ENCODE results near the gene HDAC9. TPM values are rescaled to one million over a fixed set of nuclear protein-coding genes. Genes with fewer than 3 reads are reported as not detected.

The HDAC9 gene
- total RNA-seq, 3 donors from 2014 or later (not counting 1 experiment from before 2014, with no cell fraction given), result 19.1 to 41.1 (median 24.1) TPM

DNA sequence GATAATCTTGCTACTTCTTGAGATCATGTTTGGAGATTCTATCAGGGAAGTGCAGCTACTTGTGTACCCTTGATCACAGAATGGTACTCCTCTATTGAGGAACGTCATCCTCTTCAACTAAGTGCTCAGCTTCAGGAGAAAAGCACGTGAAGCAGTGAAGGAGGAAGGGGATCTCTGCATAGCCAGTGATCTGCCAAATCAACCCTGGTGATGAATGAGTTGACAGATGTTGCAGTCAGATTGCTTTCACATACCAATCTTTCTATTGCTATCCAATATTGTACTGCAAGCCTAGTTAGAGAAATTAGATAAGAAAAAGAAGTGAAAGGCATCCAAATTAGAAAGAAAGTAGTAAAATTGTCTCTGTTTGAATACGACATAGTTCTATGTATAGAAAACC is 312.5 kb downstream of the HDAC9 start:
- 100% methylated on average over 1 of the region's 3 CpGs for WGBS (ENCODE audit: insufficient coverage)
- Mint-ChIP-seq H3K4me1 (no peaks in the 10 kb centered on the region), H3K4me3 (no peak overlapping the region), H3K9me3 (peaks cover 11 to 15% of the 10 kb centered on the region in 2 donors), H3K36me3 (peaks cover 7% of the 10 kb centered on the region), H3K27ac (no peak overlapping the region), H3K27me3 (ENCODE audit: low read depth in 2 of 2) (no peaks in the 10 kb centered on the region)
- Histone ChIP-seq H3K4me3 (ENCODE audit: low read length) (no peak overlapping the region), H3K4me1 (ENCODE audit: control insufficient read depth, insufficient read depth, low read length) (no peaks in the 10 kb centered on the region), H3K36me3 (ENCODE audit: control insufficient read depth, insufficient read depth, low read length) (no peaks in the 10 kb centered on the region), H3K27me3 (ENCODE audit: control insufficient read depth, insufficient read depth, low read length) (no peaks in the 10 kb centered on the region), H3K27ac (ENCODE audit: low read length) (no peak overlapping the region), H3K9me3 (ENCODE audit: control insufficient read depth, insufficient read depth, low read length) (no peaks in the 10 kb centered on the region)
- no peak for ATAC-seq
- TF ChIP-seq, protein P1, sequence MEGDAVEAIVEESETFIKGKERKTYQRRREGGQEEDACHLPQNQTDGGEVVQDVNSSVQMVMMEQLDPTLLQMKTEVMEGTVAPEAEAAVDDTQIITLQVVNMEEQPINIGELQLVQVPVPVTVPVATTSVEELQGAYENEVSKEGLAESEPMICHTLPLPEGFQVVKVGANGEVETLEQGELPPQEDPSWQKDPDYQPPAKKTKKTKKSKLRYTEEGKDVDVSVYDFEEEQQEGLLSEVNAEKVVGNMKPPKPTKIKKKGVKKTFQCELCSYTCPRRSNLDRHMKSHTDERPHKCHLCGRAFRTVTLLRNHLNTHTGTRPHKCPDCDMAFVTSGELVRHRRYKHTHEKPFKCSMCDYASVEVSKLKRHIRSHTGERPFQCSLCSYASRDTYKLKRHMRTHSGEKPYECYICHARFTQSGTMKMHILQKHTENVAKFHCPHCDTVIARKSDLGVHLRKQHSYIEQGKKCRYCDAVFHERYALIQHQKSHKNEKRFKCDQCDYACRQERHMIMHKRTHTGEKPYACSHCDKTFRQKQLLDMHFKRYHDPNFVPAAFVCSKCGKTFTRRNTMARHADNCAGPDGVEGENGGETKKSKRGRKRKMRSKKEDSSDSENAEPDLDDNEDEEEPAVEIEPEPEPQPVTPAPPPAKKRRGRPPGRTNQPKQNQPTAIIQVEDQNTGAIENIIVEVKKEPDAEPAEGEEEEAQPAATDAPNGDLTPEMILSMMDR (IDR thresholded peaks at IDR 0.05), result no peak
- intact Hi-C loops (cut with micrococcal nuclease), result no loop called here
- DNase-seq, result no peak

DNA sequence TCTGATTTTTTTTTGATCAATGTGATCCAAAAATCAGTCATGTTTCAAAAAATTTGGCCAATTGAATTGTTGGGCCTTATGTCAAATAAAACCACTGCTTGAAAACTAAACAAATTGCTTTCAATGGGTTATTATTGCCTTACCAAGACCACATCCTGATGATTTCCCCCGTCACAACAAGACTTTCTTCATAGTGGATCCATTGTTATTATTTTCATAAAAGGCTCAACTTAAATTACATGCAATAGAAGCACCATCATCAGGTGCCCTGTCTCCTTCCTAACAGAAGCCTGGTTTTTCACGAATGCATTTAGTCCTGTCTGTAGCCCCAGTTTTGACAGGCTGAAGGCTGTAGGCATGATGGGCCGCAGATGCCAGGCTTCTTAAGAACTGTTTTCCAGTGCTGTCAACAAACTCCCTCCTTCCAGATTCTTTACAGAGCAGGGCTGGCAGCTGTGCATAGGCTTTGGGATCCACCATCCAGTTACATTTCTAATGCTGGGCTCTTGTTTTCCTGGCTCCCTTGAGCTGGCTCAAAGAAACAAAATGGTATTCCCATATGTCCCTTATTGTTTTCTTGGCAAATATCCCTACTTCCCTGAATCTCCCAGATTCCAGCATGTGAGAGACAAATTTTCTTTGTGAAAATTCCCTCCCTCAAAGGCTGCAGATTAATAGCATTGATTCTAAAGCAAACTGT is 319.9 kb downstream of the HDAC9 start:
- 86% methylated on average over 3 of the region's 3 CpGs for WGBS (ENCODE audit: insufficient coverage)
- H3K4me3 ChIP-seq (ENCODE audit: low read length), result no peak overlapping the region
- H3K9me3 ChIP-seq (ENCODE audit: control insufficient read depth, insufficient read depth, low read length), result no peaks in the 10 kb centered on the region
- H3K36me3 ChIP-seq (ENCODE audit: control insufficient read depth, insufficient read depth, low read length), result no peaks in the 10 kb centered on the region
- Mint-ChIP-seq H3K36me3 (peaks cover 8% of the 10 kb centered on the region), H3K27ac (no peak overlapping the region), H3K27me3 (ENCODE audit: low read depth in 2 of 2) (no peaks in the 10 kb centered on the region), H3K4me3 (no peak overlapping the region), H3K9me3 (peaks cover 5 to 12% of the 10 kb centered on the region in 2 donors), H3K4me1 (no peaks in the 10 kb centered on the region)
- no peaks in the 10 kb centered on the region for H3K4me1 ChIP-seq (ENCODE audit: control insufficient read depth, insufficient read depth, low read length)
- intact Hi-C loops (cut with micrococcal nuclease), result no loop called here
- ATAC-seq (no peak), DNase-seq (no peak)
- H3K27ac ChIP-seq (ENCODE audit: low read length), result no peak overlapping the region
- no peaks in the 10 kb centered on the region for H3K27me3 ChIP-seq (ENCODE audit: control insufficient read depth, insufficient read depth, low read length)
- TF ChIP-seq, protein P1 (IDR thresholded peaks at IDR 0.05), result no peak

DNA sequence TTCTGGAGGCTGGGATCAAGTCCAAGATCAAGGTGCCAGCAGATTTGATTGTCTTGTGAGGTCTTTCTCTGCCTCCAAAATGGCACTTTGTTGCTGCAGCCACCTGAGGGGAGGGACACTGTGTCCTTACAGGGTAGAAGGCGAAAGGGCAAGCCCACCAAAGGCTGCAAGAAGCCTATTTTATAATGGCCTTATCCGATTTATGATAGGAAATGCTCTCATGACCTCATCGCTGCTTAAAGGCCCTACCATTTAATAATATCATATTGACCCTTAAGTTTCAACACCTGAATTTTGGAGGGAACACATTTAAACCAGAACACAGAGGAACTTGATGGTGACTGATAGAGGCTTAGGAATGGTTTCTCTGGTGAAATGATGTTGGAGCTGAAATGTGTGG is 325.4 kb downstream of the HDAC9 start:
- DNase-seq (no peak), ATAC-seq (no peak)
- Mint-ChIP-seq H3K4me1 (no peaks in the 10 kb centered on the region), H3K27me3 (ENCODE audit: low read depth in 2 of 2) (no peaks in the 10 kb centered on the region), H3K9me3 (peaks cover 0 to 3% of the 10 kb centered on the region in 2 donors), H3K36me3 (no peaks in the 10 kb centered on the region), H3K27ac (no peak overlapping the region), H3K4me3 (no peak overlapping the region)
- no peak overlapping the region for H3K27ac ChIP-seq (ENCODE audit: low read length)
- TF ChIP-seq, protein P1 (IDR thresholded peaks at IDR 0.05), result no peak
- no peaks in the 10 kb centered on the region for H3K27me3 ChIP-seq (ENCODE audit: control insufficient read depth, insufficient read depth, low read length)
- intact Hi-C loops (cut with micrococcal nuclease), result no loop called here
- no peaks in the 10 kb centered on the region for H3K9me3 ChIP-seq (ENCODE audit: control insufficient read depth, insufficient read depth, low read length)
- H3K4me3 ChIP-seq (ENCODE audit: low read length), result no peak overlapping the region
- no peaks in the 10 kb centered on the region for H3K4me1 ChIP-seq (ENCODE audit: control insufficient read depth, insufficient read depth, low read length)
- 93% methylated on average over 3 of the region's 3 CpGs for WGBS (ENCODE audit: insufficient coverage)
- no peaks in the 10 kb centered on the region for H3K36me3 ChIP-seq (ENCODE audit: control insufficient read depth, insufficient read depth, low read length)

DNA sequence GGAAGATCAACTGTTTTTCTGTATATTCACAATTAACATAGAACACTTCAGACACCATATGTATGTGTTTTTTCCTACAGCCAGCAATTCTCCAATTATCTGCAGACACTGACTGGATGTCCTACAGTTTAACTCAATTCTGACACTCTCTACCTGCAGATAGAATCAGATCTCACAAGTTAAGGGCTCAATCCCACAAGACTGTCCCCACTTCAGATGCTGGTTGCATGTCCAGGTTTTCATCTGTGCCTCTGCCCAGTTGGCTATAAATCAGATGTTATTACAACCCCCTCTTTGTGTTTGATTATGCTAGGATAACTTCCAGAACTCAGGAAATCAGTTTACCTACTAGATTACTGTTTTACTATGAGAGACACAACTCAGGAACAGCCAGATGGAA is 326.0 kb downstream of the HDAC9 start:
- no peak overlapping the region for H3K27ac ChIP-seq (ENCODE audit: low read length)
- Mint-ChIP-seq H3K4me3 (no peak overlapping the region), H3K27me3 (ENCODE audit: low read depth in 2 of 2) (no peaks in the 10 kb centered on the region), H3K9me3 (peaks cover 0 to 3% of the 10 kb centered on the region in 2 donors), H3K36me3 (no peaks in the 10 kb centered on the region), H3K4me1 (no peaks in the 10 kb centered on the region), H3K27ac (no peak overlapping the region)
- DNase-seq, result no peak
- H3K27me3 ChIP-seq (ENCODE audit: control insufficient read depth, insufficient read depth, low read length), result no peaks in the 10 kb centered on the region
- no peak for ATAC-seq
- no peaks in the 10 kb centered on the region for H3K36me3 ChIP-seq (ENCODE audit: control insufficient read depth, insufficient read depth, low read length)
- TF ChIP-seq, protein P1 (IDR thresholded peaks at IDR 0.05), result no peak
- intact Hi-C loops (cut with micrococcal nuclease), result no loop called here
- H3K4me3 ChIP-seq (ENCODE audit: low read length), result no peak overlapping the region
- H3K4me1 ChIP-seq (ENCODE audit: control insufficient read depth, insufficient read depth, low read length), result no peaks in the 10 kb centered on the region
- no peaks in the 10 kb centered on the region for H3K9me3 ChIP-seq (ENCODE audit: control insufficient read depth, insufficient read depth, low read length)

Data from natural killer cell (primary cell).